GM18868 (cell line): ENCODE results near the gene FXYD6.

ENCODE experiments used
- ATAC-seq: cut with Tn5 transposase; IDR thresholded peaks from one replicate; pipeline ENCODE4 v1.9.1; 2021; ENCODE audit warnings: mild to moderate bottlenecking, moderate library complexity; ENCODE audit not compliant: unreplicated experiment

FXYD6 gene

DNA sequence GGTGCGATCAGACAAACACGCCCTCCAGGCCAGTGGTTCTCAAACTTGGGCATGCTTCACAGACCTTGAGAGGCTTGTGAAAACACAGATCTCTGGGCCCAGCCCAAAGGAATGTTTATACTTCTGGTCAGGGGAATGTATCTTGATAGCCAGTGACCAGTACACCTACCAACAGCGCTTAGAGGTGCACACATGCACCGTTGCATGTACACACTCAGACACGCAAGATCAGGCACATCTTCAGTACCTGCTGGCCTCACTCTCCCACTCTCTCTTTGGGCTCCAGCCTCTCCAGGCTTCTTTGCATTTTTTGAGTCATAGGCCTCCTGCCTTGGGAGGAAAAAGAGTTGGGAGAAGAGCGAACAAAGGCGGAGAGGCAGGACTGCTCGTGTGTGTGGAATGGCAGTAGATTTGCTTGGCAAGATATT, 11.7 kb upstream of the FXYD6 start:
- ATAC-seq = no peak

DNA sequence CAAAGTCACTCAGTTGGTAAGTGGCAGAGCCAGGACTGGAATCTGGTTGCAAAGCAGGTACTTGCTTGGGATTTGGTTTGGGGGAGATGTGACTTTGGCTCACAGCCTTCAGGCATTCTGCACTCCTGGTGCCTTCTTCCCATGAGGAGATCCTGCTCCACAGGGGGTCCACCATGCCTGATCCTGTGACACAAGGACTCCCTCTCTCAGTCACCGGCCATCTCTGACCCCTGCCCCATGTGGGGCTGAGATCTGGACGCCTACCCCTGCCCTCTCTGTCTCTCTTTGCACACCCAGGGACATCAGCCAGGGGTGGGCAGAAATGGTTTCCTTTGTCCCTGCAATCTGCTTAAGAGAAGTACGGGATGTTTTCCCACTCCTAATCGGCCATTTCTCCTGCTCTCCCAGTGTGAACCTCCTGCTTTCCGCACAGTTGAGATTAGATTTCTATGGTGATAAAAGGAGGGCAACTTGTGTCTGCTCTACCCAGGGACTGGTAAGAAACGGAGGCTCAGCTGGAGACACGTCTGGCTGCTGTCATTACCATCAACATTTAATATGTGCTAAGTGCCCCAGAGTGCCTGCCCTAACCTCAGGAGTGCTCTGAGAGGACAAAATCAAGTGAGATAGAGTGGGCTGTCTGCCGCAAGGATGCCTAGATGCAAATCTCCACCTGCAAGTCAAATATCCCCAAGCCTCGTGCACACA, 11.1 kb upstream of the FXYD6 start:
- no peak for ATAC-seq

DNA sequence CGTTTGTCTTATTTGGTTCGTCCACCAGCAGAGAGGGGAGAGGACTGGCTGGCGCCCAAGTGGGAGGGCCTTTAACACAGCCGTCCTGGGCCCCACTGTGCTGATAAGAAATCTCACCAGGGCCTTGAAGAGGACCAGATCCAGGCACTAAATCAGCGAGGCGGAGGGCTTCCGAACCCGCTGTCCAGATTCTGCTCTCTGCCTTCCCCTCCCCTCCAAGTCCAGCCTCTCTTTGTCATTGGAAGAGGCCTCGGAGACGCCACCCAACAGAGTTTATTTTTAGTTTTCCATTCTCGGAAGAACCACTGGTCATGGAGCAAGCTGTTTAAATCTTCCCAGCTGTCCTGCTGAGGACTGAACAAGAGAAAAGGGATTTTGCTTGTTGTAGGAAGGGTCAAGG, 9.3 kb upstream of the FXYD6 start:
- no peak for ATAC-seq

DNA sequence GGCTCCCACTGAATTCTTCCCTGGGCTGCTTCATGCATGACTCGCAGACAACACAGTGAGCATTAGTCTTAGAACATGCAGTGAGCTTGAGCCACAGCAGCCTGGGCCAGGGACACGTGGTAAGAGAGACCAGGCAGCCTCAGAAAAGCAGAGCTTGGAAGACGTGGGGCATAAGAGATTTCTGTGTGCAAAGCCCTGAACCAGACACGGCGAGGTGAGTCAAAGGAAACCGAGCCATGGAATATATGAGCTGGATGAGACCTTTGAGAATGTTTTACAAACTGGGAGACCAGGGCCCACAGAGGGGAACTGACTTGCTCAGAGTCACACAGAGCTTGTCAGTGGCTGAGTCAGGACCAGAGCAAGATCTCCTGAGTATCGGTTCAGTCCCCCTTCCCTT, 8.5 kb upstream of the FXYD6 start:
- no peak for ATAC-seq

DNA sequence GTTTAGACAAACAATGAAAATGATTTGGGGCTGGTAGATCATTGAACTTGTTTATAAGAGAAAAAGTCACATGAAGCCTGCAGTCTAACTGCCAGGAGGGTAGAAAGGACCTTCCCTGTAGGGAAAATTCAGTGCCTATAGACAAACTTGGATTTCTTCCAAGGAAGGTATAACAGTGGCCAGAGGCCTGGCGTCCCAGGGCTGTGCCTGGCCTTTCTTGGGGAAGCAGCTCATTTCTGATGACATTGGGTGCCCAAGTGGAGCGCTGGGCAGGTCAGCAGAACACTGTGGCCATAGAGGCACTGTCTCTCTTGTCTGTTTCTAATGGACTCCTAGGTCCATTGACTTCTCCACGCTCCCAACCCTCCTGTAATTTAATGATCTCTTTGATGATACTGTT, 6.6 kb upstream of the FXYD6 start:
- ATAC-seq = no peak

DNA sequence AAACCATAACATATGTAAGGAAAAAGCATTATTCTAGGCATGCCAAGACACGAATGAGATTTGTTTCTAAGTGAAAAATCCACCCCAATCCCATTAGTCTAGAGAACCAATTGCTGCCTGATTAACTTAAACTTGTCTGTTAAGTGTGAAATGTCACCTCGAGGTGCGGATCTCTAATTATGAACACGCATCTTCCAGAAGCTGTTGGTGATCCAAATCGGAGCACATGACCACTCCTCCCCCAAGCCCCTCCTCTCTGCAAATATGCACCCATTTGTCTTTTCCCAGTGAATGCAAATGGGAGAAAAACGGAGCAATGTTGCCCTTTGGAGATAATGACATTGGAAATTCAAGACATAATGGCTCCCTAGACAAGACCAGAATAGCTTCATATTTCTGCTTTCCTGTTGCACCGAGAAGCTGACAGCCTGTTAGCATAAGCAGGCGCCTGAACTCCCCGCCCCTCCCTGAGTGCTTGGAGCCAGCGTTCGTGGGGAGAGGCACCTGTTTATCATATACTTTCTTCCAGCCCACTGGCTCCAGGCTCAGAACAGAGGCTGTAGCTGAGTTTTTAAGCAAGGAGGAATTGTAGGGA, 6.0 kb upstream of the FXYD6 start:
- ATAC-seq = no peak

DNA sequence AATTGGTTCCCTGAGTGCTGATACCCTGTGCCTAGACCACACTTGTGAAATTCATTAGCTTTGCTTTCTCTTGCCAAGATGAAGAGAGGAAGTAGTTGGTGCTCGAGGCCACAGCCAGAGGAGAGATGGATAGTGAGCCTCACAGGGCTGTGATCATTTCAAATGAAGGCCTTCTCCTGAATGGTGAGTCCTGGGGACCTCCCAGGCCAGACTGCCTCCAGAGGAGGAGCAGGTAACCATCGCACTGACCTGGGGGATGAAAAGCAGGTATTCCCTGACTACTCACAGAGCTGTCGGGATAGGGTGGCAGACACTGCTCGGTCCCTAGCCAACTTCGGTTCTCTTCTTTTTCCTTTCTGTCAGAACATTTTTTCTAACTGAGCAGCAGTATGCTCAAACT, 4.8 kb upstream of the FXYD6 start:
- ATAC-seq = no peak

DNA sequence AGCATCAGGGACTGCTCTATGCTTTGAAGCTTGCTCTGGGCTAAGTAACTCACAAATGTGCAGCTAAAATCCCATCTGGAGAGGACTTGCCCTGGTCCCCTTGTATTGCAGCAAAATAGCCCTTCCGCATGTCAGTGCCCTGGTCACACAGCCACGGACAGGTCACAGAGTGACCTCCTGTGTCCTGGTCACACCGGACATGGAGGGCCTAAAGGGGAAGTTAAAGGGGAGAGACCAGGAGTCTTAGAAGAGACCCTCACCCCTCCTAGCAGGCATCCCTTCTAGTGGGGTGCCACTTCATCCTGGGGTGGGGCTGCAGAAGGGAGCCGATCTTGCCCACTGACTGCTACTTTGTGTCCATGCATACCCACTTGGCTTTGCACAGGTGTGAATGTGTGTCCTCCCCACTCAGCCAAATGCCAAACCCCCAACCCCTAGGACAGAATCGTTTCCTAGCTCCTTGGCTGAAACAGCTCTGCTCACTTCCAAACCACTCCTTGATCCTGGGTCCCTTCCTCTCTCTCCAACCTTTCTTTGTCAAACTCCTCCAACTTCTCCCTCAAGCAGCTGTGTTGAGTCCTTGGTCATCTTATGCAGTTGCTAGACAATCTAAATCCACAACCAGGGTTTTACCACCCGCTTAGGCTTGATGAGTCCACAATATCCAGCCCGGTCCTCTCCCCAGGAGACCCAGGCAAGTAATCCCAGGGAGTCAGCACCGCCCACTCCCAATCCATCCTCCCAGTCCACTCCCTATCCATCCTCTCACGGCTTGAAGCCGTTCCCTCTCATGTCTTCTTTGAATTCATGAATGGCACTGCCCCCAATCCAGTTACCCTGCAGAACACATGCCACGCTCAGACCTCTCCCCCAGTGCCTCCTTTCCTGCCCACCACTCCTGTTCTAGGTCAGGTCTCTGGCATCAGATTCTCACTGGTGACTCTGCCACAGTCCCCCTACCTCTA, 3.3 kb upstream of the FXYD6 start:
- ATAC-seq = no peak

DNA sequence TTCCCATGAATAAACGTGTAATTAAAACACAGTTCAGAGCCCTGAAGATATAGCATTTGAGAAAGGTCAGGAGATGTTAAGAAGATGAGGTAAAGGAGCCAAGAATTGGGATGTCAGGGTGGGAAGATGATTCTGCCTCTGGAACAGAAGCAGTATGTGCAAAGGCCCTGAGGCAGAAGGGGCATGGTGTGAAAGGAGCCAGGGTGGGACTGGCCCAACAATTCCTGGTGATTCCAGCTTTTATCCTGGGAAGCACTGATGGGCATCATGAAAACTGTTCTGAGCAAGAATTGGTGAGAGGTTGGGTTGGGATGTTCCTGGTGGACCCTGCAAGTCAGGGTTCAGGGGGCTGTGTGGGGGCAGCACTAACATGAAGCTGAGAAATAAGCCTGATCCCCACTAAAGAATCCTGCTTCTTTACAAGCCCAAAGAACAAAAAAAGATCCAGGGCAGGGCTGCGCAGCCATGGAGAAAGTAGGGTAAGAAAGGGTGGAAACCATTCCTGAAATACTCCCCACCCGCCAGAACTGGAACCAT, 2.5 kb upstream of the FXYD6 start:
- ATAC-seq = no peak

DNA sequence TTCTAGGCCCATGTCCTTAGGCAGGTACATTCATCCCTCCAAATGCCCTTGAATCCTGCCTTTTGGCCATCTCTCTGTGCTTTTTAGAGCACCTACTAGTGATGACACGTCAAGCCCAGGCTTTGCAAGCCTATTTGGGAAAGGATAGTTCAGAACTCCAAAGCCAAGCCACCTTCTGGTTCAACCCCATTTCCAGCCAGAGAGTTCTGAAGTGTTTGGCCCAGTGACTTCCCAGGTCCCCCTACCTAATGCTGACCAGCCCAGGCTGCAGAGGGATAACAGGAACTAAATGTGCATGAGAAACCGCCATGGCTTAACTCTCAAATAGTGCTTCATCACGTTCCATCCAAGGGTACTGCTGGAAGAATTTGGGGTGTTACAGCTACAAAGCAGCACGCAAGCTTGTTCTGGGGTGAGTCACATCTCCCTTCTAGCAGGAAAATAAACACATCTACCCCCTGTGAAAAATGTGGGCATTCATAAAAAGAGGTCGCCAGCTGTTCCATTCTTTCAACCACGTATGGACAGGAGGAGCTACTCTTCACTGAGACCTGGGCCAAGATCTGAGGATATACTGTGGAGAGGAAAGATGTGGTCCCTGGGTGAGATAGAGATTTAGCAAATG, 2.0 kb upstream of the FXYD6 start:
- no peak for ATAC-seq

DNA sequence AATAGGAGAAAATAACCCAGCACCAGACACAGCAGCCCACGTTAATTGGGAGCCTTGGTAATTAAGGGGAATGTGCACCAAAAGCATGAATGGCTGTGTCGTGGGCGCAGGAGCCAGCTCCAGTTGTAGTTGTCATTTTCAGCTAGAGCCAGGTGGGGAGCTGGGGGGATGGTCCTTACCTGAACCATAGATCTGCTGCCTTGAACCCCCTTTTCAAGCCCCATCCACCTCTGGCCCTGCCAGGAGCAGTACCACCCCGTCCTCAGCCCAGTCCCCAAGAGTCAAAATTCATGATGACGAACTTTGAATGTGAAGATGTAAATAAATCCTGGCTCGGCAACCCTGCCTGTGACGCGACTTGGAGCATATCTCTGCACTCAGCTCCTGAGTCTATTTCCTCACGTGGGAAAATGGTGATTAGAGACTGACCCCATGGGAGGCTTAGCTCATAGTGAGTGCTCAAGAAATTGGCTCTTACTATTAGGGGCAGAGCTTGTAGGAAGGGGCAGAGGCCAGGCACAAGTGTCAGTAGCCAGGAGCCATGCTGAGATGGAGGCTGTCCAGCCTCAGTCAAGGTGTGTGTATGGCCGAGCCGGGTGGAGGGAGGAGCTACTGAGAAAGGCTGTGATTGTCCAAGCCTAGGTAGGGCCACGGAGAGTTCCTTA, 794 bp upstream of the FXYD6 start:
- ATAC-seq = no peak

DNA sequence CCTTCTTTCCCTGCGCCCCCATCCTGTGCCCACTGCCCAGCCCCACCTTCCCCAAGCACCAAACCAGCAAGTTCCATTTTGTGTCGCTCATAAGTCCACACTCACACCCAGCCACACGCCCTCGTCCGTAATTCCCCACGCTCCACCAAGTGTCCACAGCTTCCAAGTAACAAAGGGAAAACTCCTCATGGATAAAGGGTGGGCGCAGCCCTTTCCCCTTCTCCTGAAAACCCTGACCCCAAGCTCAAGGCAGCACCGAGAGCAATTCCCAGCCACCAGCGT, 458 bp downstream of the FXYD6 start:
- ATAC-seq = no peak

DNA sequence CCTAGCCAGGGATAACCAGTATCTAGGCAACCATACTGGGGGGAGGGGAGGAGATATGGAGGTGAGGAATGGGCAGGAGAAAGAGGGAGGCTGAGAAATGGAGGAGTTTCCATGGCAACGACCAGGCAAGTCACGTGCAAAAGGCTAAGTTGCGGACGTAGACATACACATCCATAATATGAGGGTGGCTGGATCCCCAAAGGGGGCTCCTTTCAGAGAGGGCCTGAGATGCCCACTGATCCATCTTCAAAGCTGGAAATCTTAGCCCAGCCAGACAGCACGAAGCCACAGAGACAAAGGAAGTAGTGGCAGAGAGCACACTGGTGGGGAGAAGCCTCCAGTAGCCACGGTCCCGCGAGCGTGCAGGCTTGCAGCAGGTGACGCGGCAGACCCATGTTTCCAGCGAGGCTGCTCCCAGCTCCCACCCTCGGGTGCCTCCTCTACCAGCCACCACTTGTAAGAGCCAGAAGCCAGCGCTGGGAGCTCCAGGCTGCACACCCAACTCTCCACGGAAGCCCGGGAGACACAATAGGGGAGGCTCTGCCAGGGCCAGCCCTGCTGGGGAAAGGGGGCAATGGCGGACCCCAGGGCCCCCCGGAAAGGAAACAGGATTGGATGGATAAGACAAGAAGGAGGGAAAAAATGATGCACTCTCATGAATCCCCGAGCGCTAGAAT, 938 bp downstream of the FXYD6 start:
- no peak for ATAC-seq

DNA sequence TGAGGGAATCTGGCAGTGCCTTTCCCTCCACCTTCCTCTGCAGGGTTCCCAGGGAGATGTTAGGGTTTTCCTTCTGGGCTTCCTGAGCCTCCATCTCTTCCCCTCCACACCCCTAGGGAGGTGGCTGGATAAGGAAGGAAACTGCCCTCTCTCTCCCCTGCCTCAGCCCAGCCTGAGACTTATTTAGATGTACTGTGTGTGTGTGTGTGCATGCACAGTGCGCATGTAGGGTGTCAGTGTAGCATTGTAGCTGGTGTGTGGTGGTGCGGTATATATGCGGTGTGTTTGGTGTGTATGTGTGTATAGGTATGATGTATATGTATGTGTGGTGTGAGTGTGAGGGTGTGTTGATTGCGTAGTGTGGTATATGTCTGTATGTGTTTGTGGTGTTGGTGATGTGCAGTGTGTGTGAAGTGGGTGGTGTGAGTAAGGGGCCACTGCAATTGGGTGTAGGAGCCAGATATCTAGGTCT, 1.5 kb downstream of the FXYD6 start:
- ATAC-seq = no peak

DNA sequence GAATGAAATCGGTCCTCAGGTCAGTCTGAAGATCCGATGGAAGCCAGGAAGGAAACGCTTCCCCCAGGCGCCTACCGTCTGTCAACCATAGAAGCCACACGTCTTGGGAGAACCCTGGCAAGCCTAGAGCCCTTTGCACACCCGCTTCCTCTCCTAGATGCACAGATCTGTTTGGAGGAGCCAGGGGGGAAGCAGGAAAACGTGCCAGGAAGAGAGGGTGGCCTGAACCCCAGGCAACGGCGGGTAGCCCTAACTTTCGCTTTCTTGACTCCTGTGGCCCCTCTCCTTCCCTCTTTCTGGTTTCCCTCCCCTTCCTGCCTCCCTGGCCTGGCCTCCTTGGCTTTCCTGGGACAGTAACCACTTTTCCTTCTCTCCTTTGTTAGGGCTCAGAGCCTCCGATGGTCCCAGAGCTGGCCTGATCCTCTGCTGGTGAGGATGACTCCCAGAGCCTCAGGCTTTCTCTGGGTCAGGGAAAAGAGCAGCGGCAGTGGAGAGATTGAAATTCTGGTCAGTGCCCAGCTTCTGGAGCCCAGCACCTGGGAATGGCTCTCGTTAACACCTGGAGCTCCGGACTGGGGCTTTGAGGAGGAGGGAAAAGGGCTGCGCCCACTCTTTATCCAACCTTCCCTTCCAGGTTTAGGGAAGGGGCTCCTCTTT, 2.1 kb downstream of the FXYD6 start:
- ATAC-seq = no peak

DNA sequence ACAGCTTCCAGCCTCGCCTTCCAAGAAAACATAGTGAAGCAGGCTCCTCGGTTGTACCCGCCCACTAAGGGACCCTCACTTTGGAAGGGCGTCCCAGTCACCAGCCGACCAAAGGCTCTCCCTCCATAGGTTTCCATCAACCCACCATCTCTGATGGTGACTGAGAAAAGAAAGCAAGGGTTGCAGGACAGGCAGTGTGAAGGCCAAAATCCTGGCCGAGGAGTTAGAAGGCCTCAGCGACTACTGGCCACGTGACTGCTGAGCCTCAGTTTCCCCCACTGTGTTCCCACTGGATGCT, 2.7 kb downstream of the FXYD6 start:
- no peak for ATAC-seq

DNA sequence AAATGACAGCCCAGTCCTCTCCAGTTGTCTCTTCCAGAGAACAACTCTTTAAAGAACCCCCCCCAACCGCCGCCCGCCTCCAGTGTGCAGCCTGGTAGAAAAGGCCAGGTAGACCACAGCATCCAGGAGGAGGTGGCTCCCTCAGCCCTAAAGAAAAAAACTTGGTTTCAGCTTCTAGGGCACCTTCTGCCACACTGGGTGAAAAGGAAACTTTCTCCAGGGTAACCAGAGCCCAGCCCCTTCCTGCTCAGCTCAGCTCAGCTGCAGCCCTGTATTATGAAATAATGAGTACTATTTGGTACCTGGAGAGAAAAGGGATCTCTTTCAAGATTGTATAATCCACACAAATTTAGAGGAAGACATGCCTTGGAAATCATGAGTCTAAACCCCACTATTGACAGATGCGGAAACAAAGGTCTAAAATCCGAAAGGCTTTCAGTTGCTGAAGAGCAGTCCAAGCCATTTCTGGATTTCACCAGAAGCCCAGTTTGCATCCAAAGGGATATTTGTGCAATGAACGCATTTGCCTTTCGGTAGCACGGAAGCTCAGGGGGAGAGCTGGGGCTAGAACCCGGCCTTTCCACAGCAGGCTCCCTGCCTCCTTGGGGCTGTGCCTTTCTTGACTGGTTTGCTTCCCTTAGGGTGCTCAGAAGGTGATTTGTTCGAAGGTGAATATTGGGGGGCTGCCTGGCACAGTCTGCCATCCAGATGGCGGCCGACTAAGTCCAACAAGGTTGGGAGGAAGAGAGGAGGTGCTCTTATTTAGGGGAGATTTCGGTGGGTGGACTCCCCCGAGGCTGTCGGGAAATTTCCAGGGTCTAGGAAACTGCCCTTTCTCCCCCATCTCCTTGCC, 3.3 kb downstream of the FXYD6 start:
- no peak for ATAC-seq

DNA sequence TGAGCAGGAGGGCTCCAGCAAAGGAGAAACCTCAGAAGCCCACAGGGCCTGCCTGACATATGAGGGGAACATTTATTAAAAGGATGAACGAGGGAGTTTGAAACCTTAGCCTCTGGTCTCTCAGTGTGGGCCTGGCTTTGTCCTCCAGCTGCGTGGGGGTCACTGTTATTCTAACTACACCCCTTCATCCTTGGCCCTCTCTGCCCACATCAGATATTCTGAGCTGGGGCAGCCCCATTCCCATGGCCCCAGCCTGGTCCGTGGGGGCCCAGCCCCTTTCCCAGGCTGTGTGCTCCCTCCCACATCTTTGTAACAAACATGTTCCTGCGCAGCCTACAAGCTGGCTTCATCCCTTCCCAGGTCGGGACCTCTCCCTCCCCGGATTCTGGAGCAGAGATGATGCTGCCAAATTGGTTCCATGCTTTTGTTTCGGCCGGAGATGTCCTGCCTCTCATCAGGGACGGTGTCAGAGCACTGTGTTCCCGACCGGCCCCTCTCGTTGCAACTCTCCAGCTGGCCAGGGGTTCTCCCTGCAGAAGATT, 4.0 kb downstream of the FXYD6 start:
- no peak for ATAC-seq

DNA sequence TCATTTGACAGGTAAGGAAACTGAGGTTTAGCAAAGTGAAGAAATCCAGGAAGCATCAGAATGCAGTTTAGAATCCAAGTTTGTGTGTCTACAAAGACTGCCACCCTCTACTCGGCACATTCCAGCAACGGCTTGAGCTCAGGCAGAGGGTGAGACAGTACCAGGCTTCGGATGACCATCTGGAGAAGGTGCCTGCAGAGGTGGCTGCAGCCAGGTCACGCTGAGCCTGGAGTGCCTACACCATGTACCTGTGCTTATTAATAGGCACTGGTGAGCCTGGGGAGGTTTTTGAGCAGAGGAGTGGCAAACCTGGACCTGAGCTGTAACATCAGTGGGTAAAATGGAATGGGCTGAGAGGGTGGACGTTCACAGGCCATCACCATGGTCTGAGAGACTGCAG, 4.7 kb downstream of the FXYD6 start:
- no peak for ATAC-seq
